Neutrophil (primary cell): ENCODE data around the gene GXYLT1.
"Not testable (repeated sequence)": the region's sequence is repeated elsewhere in the genome, so short reads cannot be mapped to it uniquely, and the experiment has no call there.

Source experiments
- H3K27ac ChIP-seq: fragments of 200-600 bp; sonication (generic); 2 replicates; pipeline ENCODE4 v1.5.1; 2016; ENCODE audit warnings: mild to moderate bottlenecking, moderate library complexity
- H3K27me3 ChIP-seq: fragments of 200-600 bp; sonication (generic); 2 replicates; pipeline ENCODE4 v1.6.0; 2016; ENCODE audit warnings: mild to moderate bottlenecking
- H3K36me3 ChIP-seq: fragments of 200-600 bp; sonication (generic); 2 replicates; pipeline ENCODE4 v1.5.1; 2017
- H3K4me1 ChIP-seq, 2 experiments: fragments of 200-600 bp in 1 of 2; sonication (generic) in 1 of 2; 1 replicate in 1 of 2; 2 replicates in 1 of 2; pipeline versions ENCODE4 v1.5.1 to v1.6.1; 2013 to 2016; ENCODE audit warnings: low read depth in 1 of 2, low read length in 1 of 2, mild to moderate bottlenecking in 1 of 2, moderate library complexity in 1 of 2; ENCODE audit not compliant: control insufficient read depth in 1 of 2, insufficient read depth in 1 of 2
- H3K4me3 ChIP-seq, 2 experiments: fragments of 200-600 bp in 1 of 2; sonication (generic) in 1 of 2; 1 replicate in 1 of 2; 2 replicates in 1 of 2; pipeline ENCODE4 v1.5.1; 2013 to 2016; ENCODE audit warnings: low read depth in 1 of 2, low read length in 1 of 2, mild to moderate bottlenecking in 1 of 2, moderate library complexity in 1 of 2
- H3K9me3 ChIP-seq: fragments of 200-600 bp; sonication (generic); 2 replicates; pipeline ENCODE4 v1.5.1; 2016
- TF ChIP-seq, protein P1 (sequence below): fragments of 200-600 bp; sonication (generic); IDR thresholded peaks from 2 replicates; pipeline ENCODE4 v1.5.1; 2016; ENCODE audit warnings: antibody characterized with exemption

GXYLT1 gene, protein sequence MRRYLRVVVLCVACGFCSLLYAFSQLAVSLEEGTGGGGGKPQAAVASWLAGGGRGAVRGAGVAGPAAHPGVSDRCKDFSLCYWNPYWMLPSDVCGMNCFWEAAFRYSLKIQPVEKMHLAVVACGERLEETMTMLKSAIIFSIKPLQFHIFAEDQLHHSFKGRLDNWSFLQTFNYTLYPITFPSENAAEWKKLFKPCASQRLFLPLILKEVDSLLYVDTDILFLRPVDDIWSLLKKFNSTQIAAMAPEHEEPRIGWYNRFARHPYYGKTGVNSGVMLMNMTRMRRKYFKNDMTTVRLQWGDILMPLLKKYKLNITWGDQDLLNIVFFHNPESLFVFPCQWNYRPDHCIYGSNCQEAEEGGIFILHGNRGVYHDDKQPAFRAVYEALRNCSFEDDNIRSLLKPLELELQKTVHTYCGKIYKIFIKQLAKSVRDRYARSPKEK

DNA sequence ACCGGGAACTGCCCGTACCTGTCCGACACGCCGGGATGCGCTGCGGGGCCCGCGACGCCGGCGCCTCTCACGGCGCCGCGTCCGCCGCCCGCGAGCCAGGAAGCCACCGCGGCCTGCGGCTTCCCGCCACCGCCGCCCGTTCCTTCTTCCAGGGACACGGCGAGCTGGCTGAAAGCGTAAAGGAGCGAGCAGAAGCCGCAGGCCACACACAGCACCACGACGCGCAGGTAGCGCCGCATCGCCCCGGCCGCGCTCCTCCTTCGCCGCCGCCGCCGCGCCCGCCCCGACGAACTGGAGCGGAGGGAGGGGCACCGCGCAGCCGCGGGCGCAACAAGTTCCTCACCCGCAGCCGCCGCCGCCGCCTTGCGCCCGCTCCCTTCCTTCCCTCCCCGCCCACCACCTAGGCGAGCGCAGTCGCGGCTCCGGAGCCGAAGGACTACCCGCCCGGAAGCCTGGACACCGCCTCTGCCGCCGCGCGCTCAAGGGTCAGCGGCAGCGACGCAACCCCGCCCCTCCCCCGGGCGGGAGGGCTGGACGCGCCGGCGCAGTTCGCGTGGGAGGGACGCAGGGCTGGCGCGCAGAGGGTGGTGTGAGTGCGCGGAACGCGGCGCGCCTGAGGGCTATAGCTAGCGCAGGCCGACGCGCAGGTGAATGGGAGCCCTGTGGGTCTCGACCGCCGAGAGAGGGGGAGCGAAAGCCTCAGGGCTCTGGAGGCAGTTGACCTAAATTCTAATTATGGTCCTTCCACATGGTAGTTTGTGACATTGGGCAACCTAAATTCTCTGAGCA lies at the start of gene GXYLT1:
TSS of gene GXYLT1 (minus strand) at position 467 of the 789 bp plus-strand sequence. CDS start at position 239, 228 bp downstream.
- no peaks in the 10 kb centered on the region for H3K9me3 ChIP-seq
- TF ChIP-seq, protein P1, sequence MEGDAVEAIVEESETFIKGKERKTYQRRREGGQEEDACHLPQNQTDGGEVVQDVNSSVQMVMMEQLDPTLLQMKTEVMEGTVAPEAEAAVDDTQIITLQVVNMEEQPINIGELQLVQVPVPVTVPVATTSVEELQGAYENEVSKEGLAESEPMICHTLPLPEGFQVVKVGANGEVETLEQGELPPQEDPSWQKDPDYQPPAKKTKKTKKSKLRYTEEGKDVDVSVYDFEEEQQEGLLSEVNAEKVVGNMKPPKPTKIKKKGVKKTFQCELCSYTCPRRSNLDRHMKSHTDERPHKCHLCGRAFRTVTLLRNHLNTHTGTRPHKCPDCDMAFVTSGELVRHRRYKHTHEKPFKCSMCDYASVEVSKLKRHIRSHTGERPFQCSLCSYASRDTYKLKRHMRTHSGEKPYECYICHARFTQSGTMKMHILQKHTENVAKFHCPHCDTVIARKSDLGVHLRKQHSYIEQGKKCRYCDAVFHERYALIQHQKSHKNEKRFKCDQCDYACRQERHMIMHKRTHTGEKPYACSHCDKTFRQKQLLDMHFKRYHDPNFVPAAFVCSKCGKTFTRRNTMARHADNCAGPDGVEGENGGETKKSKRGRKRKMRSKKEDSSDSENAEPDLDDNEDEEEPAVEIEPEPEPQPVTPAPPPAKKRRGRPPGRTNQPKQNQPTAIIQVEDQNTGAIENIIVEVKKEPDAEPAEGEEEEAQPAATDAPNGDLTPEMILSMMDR, result peak; percentile 45

DNA sequence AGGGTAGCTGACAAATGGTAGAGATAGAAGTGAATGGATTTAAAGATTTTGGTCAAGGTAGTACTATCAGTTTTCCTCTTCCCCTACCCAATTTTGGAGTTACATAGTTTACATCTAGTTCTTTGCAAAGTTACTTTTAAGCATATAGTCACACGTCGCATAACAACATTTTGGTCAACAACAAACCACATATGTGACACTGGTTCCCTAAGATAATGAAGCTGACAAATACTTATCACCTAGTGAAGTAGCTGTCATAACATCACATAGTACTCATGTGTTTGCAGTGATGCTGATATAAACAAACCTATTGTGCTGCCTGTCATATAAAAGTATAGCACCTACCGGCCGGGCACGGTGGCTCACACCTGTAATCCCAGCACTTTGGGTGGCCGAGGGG lies 48.0 kb upstream of the GXYLT1 start:
- Histone ChIP-seq H3K36me3 (peaks cover 25% of the 10 kb centered on the region), H3K9me3 (no peaks in the 10 kb centered on the region), H3K4me3 (no peak overlapping the region), H3K27ac (no peak overlapping the region), H3K4me1 (no peaks in the 10 kb centered on the region), H3K27me3 (no peaks in the 10 kb centered on the region)
- TF ChIP-seq, protein P1, result no peak

More for the DNA sequence above, at the start of gene GXYLT1:
- peaks cover 20 to 26% of the 10 kb centered on the region in 2 experiments for H3K4me1 ChIP-seq
- H3K27ac ChIP-seq, result peak within 1 kb of the TSS; percentile 89
- H3K4me3 ChIP-seq, result peak within 1 kb of the TSS; percentile 76 to 80
- no peaks in the 10 kb centered on the region for H3K36me3 ChIP-seq
- H3K27me3 ChIP-seq, result no peaks in the 10 kb centered on the region

DNA sequence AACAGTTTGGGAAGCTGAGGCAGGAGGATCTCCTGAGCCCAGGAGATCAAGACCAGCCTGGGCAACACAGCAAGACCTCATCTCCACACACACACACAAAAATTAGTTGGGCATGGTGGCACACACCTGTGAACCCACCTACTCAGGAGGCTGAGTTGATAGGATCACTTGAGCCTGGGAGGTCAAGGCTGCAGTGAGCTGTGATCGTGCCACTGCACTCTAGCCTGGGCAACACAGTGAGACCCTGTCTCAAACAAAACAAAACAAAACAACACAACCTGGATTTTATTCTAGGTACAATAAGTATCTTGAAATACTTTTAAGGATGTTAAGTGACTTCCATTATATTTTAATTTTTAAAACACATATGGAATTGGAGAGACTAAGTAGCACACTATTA lies 47.6 kb upstream of the GXYLT1 start:
- no peaks in the 10 kb centered on the region for H3K4me1 ChIP-seq
- no peaks in the 10 kb centered on the region for H3K9me3 ChIP-seq
- TF ChIP-seq, protein P1, result no peak
- peaks cover 25% of the 10 kb centered on the region for H3K36me3 ChIP-seq
- no peak overlapping the region for H3K27ac ChIP-seq
- H3K27me3 ChIP-seq, result no peaks in the 10 kb centered on the region
- no peak overlapping the region for H3K4me3 ChIP-seq

DNA sequence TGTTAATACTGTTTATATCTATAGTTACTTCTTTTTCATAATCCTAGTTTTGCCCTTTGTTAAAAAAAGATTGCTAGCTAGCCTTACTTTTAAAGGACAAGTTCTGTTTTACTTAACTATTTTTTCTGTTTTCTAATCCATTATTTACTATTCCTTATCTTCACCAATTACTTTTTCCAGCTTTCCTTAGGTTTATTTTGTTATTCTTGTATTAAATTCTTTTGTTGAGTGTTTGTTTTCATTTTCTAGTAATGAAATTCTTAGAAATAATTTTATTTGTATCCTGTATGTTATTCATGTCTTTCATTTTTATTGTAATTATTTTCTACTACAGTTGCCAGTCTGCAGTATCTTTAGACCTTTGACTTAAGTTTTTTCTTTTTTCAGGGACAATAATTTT lies 45.7 kb upstream of the GXYLT1 start:
- Histone ChIP-seq H3K36me3 (peaks cover 16% of the 10 kb centered on the region), H3K27me3 (no peaks in the 10 kb centered on the region), H3K4me3 (no peak overlapping the region), H3K27ac (no peak overlapping the region), H3K9me3 (no peaks in the 10 kb centered on the region), H3K4me1 (no peaks in the 10 kb centered on the region)
- TF ChIP-seq, protein P1, result no peak

DNA sequence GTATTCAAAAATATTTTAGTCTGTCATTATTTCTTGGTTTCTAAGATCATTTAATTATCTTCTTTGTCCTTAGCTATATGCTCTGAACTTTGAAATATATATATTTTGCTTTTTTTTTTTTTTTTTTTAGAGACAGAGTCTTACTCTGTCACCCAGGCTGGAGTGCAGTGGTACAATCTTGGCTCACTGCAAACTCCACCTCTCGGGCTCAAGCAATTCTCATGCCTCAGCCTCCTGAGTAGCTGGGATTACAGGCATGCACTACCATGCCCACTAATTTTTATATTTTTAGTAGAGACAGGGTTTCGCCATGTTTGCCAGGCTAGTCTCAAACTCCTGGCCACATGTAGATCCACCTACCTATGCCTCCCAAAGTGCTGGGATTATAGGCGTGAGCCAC lies 43.6 kb upstream of the GXYLT1 start:
- H3K27me3 ChIP-seq, H3K4me1 ChIP-seq, H3K4me3 ChIP-seq, H3K27ac ChIP-seq, H3K9me3 ChIP-seq: not testable (repeated sequence)
- peaks cover 16% of the 10 kb centered on the region for H3K36me3 ChIP-seq

DNA sequence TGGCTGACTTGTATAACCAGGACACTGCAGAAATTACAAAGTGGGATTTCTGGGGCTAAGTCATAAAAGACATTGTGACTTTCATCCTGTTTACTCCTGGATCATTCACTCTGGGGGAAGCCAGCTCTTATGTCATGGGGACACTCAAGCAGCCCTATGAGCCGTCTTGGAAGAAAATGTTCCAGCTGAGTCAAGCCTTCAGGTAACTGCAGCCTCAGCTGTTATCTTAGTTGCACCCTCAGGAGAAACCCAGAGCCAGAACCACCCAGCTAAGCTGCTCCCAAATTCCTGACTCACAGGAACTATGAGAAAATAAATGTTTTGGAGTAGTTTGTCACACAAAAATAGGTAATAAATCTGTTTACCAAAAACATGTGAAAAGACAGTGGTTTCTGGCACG lies 43.1 kb upstream of the GXYLT1 start:
- Histone ChIP-seq H3K27ac (no peak overlapping the region), H3K36me3 (peaks cover 14% of the 10 kb centered on the region), H3K4me3 (no peak overlapping the region), H3K9me3 (no peaks in the 10 kb centered on the region), H3K27me3 (no peaks in the 10 kb centered on the region), H3K4me1 (peaks cover 0 to under 1% of the 10 kb centered on the region in 2 experiments)
- TF ChIP-seq, protein P1, result no peak
